GM21528 (cell line): Measurements from ENCODE around the gene KLHDC9.
A peak's percentile ranks its signal among the peaks of the same experiment; 100 is the strongest.

ENCODE experiments used
- ATAC-seq: cut with Tn5 transposase; IDR thresholded peaks from one replicate; pipeline ENCODE4 v1.9.1; 2021; ENCODE audit warnings: mild to moderate bottlenecking, moderate library complexity; ENCODE audit not compliant: unreplicated experiment, low FRiP score

Gene KLHDC9

GRCh38 chr1:161128591-161129420, 30.6 kb downstream of the KLHDC9 start:
- ATAC-seq, result no peak

- no peak for ATAC-seq
Measured at GRCh38 chr1:161130266-161130665, 32.1 kb downstream of the KLHDC9 start.

GRCh38 chr1:161131523-161132409, 33.6 kb downstream of the KLHDC9 start:
- ATAC-seq, result no peak

DNA sequence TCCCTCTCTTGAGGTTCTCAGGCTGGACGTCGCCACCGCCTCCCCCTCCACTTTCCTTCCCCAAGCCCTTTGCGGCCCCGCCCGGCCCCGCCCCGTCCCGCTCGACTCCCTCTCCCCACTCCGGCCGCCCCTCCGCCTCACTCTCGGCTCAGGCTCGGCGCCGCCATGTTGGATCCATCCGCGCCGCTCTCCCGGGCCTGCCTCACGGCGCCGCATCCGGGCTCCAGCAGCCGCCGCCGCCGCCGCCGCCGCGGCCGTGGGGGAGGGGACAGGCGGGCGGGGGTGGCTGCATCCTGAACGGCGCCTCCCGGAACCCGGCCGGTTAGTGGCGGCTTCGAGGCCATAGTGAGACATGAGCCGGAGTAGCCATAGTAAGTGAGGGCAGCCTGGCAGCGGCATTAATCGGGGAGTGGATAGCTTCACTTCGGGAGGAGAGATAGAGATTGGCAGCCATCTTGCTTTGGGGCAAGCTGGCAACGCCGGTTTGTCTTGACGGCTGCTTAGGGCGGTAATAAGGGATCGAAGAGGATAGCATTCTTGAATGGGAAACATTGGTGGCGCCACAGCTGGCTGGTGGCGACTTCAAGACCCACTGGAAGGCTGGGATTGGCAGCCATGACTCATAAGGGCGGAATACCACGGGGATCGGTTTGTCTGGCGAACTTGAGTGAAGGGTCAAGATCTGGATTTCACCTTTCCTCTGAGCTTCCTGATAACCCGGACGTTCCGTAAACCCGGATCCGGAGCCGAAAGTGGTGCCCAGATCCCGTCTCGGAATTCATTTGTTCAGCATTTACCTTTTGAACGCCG, 34.5 kb downstream of the KLHDC9 start, which contains the start of gene DEDD:
Gene DEDD (minus strand): TSS at position 258 of the 810 bp plus-strand sequence. CDS start 8,205 bp downstream, outside the sequence.
- ATAC-seq, result peak; percentile 89

DNA sequence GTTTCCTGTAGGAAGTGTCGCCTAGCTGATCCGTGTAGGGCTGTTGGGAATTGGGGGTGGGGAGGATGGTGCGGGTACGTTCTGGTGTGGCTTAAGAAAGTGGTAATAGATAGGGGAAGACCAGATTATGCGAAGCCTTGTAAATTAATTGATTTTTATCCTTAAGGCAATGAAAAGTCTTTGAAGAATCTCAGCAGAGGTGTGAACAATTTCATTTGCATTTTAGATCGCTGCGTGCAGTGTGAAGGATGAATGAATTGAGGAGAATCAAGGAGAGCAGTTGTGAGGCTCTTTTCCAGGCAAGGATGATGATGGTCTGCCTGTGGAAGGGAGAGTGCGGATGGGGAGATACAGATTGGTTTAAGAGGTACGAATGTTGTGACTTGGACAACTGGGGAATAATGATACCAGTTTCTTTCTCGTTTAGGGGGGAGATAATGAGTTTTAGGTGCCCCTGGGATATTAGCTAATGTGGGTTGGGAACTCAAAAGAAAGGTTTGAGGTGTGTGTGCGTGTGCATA, 35.1 kb downstream of the KLHDC9 start:
- peak; percentile 13 for ATAC-seq

DNA sequence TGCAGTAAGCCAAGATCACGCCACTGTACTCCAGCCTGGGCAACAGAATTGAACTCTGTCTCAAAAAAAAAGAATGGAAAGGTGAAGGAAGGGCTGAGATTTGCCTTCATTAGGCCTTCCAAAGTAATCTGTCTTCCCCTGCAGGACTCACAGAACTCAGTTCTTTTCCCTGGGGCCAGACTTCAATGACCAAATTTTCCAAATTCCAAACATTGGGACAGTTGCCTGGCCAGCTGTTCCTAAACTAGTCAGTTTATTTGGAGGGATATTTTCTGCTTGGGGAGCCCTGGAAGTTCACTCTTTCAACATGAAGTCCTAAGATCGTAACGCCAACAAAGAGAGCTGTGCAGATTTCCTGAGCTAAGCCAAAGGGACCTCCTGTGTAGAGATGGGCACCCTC, 39.7 kb downstream of the KLHDC9 start:
- ATAC-seq, result no peak

DNA sequence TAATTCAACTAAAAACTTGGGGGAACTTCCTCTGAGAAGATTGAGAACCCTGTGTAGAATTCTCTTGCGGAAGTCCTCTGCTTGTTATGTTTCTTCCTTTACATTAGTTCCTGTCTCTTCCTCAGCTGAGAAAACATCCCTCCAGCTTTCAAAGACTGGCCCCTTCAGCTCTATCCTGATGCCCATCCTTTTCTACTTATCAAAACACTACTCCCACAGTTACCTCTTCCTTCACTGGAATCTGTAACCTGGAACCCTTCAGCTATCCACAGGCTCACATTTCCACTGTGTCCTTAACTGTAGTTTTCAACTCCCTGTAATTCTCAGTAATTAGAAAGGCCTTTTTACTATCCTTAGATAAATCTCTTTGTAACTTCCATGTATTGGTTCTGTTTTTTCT, 40.3 kb downstream of the KLHDC9 start:
- no peak for ATAC-seq

GRCh38 chr1:161139766-161140165, 41.6 kb downstream of the KLHDC9 start:
- no peak for ATAC-seq

DNA sequence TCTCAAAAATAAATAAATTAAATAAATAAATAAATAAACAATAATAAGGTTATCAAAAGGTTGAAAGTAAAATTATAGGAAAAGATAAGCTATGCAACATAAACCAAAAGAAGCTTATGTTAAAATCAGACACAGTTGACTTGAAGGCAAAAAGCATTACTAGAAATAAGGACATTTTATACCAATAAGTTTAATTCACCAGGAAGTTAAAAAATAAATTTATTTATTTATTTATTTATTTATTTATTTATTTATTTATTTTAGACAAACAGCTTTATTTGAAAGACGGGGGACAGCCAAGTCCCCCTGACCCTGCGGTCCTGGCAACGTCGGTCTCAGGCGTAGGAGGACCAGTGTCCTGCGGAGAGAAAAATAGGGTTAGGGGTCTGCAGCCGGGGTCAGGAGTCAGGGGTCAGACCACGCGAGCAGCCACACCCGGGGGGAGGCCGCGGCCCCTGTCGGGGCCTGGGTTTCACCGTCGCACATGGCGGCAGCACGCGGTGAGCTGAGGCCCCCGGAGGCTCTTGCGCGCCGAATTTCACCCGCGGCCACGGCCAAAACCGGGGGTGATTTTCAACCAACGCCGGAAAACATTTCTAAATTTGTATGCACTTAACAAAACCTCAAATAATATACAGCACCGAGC, 42.7 kb downstream of the KLHDC9 start:
- ATAC-seq, result no peak

GRCh38 chr1:161145832-161146231, 47.7 kb downstream of the KLHDC9 start:
- no peak for ATAC-seq
